GM18505 (cell line): ENCODE results near the gene C1orf167.
A peak's percentile ranks its signal among the peaks of the same experiment; 100 is the strongest.

ENCODE experiments used
- ATAC-seq: cut with Tn5 transposase; IDR thresholded peaks from one replicate; pipeline ENCODE4 v1.9.1; 2021; ENCODE audit not compliant: unreplicated experiment
- POLR2A ChIP-seq: IDR thresholded peaks from 4 replicates; pipeline ENCODE4 v1.6.1; 2011; ENCODE audit warnings: borderline replicate concordance; ENCODE audit not compliant: insufficient read depth, insufficient read length; ENCODE audit errors: extremely low read depth

Gene C1orf167

DNA sequence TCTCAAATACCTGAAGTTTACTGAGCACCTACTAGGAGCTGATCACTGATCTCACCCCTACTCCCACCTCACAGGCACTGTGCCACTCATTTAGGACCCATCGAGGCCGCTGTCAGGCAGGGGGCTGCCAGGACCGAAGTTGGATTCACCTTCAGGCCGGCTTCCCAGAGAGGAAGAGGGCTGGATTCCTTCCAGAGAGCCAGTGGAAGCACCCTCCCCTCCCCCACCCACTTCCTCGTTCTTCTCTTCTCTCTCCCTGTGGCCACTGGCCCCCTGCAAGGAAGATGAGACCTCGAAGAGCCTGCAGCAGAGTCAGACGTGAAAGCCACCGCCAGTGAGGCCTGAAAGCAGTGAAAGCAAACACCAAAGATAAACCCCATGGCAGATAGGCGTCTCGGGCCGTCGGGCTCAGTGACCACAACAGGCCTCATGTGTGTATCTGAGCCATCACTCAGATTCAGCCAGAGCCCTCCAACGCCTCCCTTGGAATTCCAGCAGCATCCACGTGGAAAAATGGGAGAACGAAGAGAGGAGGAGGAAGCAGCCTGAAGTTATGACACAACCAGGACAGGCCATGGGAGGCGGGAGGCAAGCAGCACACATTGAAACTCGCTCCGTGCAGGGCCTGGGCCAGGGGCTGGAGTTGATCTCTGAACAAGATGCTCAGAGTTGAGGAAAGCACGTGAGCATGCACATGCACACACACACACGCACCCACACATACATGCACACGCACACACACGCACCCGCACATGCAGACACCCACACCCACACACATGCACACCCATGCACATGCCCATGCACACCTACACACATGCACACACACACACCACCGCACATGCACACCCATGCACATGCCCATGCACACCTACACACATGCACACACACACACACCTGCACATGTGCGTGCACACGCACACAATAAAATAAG lies 32.2 kb upstream of the C1orf167 start:
- ATAC-seq: no peak

DNA sequence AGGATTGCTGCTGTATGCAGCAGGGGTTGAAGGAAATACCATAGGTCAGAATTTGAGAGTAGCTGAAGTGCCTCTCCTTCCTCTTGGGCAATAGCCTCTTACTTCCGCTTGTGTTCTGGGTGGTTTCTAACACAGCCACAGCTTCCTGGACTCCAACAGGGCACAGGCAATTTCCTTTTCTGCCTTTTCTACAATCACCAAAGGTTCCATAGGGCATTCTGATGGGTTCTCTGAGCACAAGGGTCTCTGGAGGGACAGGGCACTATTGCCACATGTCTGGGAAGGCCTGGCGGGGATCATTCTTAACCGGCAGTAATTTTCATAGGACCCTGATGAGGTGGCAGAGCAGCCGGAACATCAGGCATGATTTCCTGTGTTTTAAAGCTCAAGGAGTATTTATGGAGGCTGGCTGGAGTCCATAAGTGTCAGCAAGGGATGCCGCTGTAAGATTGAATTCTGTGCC lies 31.5 kb upstream of the C1orf167 start:
- ATAC-seq: no peak
- no peak for TF ChIP-seq POLR2A

More for the DNA sequence above, 32.2 kb upstream of the C1orf167 start:
- TF ChIP-seq POLR2A: no peak

GRCh38 chr1:11731691-11732283 lies 30.2 kb upstream of the C1orf167 start:
- no peak for TF ChIP-seq POLR2A
- ATAC-seq: no peak

DNA sequence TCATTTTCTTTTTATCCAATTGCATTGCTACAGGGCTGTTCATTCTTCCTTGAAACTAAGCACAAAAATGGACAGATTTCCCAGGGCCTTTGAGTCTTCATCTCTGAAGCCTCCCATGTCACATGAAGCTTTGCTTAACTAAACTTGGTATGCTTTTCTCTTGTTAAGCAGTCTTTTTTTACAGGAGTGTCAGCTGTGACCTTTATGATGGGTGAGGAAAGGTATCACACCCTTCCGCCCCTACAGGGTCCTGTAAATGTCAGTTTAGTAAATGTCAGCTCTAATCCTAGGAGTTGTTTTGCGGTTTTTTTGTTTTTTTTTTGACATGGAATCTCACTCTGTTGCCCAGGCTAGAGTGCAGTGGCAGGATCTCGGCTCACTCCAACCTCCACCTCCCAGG lies 28.7 kb upstream of the C1orf167 start:
- no peak for ATAC-seq
- no peak for TF ChIP-seq POLR2A

GRCh38 chr1:11735531-11735853 lies 26.5 kb upstream of the C1orf167 start:
- TF ChIP-seq POLR2A: no peak
- ATAC-seq: no peak

DNA sequence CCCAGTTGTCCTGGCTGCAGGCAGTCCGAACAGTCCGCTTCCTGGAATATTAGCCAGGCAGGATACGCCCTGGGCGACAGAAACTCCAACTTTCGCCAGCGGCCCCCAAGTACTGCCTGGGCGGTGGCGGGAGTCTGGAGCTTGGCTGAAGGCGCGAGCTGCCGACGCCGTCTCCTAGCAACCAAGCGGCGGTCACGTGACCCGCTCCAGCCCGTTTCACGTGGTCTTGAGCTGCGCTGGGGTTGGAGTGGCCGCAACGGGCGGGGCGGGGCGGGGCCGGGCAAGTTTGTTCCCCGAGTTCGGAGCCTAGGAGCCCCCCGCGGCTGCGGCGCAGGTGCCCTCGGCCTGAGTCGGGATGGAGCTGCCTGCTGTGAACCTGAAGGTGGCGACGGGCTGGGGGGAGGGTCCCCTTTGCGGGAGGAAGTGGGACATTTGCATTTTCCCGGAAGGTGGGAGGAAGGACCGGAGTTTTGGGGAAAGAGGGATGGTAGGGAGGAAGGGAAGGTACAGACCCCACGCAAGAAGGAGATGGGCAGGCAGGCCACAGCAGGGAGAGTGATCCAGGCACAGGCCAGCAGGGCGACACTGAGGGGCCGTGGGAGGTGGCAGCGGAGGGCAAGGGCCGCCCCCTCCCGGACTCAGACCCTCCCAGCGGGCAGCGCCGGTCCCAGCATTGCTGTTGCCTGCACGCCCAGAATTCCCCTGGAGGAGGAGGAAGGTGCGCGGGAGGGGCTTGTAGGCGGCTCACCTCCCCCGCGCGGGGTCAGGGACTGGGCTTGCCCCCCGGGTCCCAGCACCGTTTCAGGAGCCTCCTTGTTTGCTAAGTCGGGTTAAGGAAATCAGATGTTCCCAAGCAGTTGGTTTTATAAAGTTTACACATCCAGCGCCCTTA lies 25.9 kb upstream of the C1orf167 start, which contains the start of gene AGTRAP:
AGTRAP (plus strand) TSS at position 283 of the 892 bp plus-strand sequence; CDS start at position 356, 73 bp downstream.
- no peak for ATAC-seq

DNA sequence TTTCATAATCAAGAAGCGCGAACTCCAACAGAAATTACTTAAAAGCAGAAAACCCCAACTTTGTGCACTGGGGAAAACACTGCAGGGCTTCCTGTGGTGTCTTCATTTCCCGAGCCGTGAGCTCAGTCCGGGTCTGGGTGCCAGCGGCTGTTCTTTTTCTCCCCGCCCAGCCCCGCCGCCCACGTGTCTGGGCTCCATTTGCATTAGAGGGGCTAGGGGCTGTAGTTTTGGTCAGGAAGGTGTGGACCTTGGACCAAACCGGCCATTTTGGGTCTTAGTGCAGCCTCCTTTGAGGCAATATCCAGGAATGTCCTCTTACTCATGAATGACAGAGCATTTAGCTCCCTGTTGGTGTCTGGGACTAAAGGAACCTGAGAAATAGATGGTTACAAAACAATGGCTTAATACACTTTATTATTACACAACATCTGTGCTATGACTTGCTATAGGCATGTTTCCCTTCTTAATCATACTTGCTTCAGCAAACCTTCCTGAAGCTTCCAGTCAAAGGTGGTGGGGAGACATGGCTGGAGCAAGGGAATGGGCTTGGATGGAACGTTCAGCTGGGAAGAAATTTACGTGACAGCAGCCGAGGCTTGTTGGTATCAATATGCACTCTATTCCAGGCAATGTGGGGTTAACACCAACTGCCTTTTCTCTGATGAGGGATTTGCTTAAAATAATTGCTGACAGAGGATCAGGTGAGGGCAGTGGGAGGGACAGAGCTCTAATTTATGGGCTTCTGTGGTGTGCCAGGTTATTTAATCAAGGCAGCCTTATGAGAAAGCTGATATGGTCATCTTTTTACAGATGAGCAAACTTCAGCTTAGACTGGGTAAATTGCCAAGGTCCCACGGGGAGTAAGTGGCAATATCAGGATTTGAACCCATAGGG lies 25.0 kb upstream of the C1orf167 start:
- ATAC-seq: no peak
- TF ChIP-seq POLR2A: no peak

More for the DNA sequence above, 25.9 kb upstream of the C1orf167 start, which contains the start of gene AGTRAP:
- peak; percentile 45 for TF ChIP-seq POLR2A

DNA sequence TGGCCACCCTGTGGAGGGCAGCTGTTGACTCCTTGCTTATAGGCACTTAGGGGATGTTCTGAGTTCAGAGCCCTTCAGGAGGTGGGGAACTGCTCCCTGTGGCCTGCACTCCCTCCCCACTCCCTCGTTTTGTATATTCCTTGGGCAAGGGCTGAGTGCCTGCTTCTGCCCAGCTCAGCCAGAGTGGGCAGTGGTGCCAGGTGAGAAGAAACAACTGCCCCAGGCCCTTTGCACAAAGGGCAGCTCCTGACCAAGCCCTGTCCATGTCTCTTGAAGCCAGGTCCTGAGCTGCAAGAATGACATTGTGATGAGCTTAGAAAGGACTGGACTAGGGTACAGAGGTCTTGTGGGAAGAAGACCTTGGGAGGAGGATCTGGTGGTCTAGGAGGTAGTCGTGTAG lies 23.9 kb upstream of the C1orf167 start:
- no peak for ATAC-seq
- no peak for TF ChIP-seq POLR2A

DNA sequence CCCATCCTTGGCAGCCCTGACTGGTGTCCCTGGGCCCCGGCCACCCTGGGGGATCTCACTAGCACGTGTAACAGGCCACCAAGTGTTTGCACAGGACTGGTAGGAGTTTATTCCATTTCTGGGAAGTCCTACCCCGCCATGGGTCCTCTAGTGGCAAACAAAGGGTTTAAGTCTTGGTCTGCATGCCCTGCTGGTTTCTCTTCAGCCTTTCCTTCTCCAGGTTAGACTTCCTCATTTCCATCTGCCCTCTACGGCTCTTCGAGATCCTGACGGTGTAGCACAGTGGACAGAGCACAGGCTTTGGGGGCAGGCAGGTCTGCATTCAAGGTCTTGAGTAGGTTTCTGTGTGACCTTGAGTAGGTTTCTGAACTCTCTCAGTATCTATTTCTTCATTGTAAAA lies 23.2 kb upstream of the C1orf167 start:
- TF ChIP-seq POLR2A: no peak
- ATAC-seq: no peak

GRCh38 chr1:11740258-11741192 lies 21.5 kb upstream of the C1orf167 start:
- no peak for ATAC-seq
- no peak for TF ChIP-seq POLR2A

DNA sequence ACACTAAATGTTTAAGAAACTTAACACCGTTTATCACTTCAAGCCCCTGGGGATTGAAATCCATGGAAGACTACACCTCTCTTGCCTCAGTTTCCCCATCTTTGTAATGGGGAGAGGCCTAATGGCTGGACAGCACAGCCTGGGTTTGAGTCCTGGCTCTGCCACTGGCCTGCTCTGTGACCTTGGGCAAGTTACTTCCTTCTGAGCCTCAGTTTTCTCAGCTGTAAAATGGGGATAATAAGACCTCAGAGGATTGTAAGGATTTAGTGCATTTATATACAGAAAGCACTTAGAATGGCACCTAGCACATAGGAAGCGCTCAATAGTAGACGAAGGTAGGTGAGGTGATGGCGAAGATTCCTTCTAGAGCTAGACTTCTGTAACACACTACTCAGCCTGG lies 20.5 kb upstream of the C1orf167 start:
- no peak for ATAC-seq
- no peak for TF ChIP-seq POLR2A
